Raji (cell line): Measurements from ENCODE around the gene TEX54.

Experiments used
- POLR2A ChIP-seq: IDR thresholded peaks from 2 replicates; pipeline ENCODE4 v1.6.1; 2011; ENCODE audit warnings: low read depth, low read length, control low read depth; ENCODE audit not compliant: insufficient read depth

TEX54 gene

DNA sequence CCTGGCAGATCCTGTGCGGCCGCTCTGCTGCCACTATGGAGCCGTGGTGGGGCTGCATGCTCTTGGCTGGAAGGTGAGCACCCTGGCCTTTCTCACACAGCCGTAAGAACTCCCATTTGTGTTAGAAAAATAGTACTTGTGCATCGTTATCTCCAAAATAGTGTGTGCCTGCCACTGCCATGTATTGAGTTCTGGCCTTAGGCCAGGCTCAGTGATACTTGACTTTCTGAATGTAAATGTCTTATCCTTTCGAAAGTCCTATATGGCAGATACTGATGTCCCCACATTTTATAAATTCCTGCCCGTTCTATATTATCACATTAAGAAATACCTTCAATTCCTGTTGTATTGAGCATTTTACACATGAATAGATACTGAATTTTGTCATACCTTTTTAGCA lies 49.9 kb downstream of the TEX54 start:
- TF ChIP-seq POLR2A: no peak
